GM19043 (cell line): ENCODE data around the gene CTDSP2.

ENCODE experiments used
- ATAC-seq: cut with Tn5 transposase; IDR thresholded peaks from one replicate; pipeline ENCODE4 v1.9.1; 2021; ENCODE audit warnings: low read depth; ENCODE audit not compliant: unreplicated experiment

The CTDSP2 gene

DNA sequence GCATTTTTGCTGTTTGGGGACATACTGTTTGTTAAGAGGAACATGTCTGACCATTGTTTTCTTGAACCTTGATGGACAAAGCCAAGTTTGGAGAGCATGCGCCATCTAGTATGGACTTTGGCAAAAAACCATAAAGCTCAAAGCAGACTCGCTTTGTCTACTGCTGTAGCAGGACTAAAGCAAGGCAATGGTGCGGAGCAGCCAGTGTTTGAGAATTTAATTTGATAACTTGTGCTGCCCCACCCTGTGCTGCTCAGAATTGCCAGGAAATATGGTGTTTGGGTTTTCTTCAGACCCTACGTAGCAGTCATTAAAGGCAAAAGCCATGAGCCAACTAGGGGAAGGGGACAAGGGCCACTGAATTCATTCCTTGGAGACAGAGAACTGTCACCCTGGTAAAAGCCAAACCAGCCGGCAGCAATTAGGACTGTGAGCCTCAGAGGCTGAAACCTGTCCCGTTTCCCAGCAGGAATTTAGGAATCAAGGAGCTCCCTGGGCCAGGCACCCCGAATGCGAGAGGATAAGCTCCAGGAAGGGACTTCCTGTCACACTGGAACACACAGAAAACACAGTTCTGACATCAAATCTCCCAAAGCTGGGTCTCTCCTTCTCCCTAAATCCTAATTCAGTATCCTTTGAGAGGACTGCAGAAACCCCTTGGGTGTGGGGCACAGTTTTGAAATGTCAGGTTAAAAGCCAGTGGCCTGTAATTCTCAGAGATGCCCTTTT lies 29.1 kb downstream of the CTDSP2 start:
- no peak for ATAC-seq

DNA sequence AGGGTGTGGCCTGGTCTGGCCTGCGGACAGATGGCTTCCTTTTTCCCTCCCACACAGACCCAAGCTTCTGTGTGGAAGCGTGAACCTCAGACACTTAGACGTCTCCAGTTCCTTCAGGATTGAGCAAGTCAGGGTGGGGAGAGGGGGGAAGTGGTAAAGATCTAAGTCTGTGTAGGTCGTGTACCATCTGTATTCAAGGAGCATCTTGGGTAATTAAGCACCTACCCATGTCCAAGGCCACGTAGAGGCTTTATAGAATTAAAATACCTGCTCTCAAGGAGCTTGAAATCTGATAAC lies 29.7 kb downstream of the CTDSP2 start:
- ATAC-seq = no peak

DNA sequence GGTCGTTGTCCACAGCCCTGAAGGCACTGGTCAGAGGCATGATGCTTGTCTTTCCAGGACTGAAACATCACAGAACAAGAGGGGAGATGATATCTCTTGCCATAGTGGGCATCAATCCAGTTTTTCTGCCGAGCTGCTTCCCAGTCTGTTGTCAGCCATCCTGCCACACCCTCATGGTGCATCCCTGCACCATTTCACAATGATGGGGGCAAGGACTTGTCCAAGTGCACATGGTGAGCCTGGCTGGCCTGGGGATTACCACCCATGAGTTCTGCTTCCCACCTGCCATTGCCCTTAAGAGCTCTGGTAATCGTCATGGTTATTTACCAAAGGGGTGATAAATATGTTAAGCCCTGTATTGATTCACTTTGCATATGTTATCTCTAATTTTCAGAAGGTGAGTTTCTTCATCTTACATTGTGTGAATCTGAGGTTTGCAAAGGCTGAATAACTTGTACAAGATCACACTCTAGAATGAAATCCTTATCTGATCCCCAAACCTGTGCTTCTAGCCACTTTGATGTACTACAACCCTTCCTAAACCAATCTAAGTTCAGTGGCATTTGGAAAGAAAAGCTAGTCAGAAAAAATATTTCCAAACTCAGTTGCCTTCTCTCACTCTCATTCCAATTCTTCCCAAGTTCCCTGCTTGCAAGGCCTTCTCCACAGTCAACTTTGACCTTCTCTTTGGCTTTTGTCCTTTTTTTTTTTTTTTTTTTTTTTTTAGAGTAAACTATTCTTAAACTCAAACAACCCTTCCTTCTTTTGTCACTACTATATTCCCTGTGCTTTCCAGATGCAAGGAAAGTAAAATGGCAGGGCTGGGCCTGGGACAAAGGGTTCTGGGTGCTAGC lies 30.3 kb downstream of the CTDSP2 start:
- ATAC-seq = no peak

DNA sequence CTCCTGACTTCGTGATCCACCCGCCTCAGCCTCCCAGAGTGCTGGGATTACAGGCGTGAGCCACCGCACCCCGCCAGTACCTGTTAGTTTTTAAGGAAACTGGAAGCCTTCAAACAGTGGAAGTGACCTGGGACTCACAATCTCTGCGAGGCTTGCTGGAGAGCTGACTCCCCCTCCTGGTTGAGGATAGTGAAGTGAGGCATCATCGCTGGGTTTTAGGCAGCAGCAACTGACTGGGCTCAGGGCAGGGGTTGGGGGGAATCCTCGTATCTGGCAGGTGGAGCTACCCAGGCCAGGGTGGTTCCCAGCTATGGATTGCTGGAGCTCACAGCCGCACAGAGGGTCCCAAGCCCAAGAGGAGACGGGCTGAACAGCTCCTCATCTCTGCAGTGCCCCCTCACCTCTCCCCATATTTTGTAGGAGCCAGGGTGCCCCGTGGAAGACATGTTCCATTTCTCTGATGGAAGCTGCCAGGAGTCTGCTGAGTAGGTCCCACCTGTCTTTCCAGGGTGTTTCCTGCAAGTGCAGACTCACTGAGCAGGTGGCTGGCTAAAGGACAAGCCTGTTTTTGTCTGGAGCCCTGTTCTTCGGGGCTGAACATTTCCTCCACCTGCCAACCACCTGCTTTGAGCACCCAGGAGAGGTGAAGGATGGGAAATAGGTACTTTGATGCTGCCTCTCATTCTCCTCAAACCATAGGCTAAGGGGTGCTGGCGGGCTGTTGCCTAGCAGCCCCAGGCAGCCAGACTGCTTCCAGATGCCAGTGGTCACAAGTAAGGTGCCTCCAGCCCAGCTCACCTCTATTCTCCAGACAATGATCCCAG lies 31.1 kb downstream of the CTDSP2 start:
- ATAC-seq = no peak

DNA sequence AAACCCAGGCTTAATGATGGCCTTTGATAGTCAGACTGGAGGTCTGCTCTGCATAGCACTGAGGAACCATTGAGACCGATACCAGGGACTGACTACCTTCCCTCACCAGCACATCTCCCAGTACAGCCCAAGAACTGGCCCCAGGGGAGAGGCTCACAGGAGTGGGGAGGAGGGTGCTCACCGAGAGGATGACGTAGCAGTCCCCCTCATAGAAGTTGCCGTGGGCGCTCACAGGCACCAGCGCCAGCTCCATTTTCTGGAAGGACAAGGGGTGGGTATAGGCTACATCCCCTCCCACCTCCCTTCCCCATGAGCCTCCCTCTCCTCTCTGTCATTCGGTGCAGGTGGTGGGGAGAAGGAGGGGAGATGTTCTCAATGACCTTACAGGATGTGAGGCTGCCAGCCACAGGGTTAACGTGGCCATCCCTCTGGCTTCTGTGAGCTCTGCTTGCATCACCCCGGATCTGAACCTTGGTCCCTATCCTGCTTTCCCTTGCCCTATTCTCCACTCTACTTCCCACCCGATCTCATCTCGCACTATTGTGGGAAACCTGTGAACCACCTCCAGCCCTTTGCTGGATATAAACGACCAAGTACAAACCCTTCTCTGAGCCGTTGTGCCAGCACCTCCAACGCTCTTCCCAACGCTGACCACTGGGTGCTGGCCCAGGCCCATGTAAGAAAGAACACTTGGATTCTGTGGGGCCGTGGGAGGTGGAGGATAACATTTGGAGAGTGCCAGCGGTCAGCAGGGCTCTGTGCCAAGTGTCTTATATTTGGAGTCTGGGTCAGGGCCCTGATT lies 32.4 kb downstream of the CTDSP2 start:
- ATAC-seq = no peak

DNA sequence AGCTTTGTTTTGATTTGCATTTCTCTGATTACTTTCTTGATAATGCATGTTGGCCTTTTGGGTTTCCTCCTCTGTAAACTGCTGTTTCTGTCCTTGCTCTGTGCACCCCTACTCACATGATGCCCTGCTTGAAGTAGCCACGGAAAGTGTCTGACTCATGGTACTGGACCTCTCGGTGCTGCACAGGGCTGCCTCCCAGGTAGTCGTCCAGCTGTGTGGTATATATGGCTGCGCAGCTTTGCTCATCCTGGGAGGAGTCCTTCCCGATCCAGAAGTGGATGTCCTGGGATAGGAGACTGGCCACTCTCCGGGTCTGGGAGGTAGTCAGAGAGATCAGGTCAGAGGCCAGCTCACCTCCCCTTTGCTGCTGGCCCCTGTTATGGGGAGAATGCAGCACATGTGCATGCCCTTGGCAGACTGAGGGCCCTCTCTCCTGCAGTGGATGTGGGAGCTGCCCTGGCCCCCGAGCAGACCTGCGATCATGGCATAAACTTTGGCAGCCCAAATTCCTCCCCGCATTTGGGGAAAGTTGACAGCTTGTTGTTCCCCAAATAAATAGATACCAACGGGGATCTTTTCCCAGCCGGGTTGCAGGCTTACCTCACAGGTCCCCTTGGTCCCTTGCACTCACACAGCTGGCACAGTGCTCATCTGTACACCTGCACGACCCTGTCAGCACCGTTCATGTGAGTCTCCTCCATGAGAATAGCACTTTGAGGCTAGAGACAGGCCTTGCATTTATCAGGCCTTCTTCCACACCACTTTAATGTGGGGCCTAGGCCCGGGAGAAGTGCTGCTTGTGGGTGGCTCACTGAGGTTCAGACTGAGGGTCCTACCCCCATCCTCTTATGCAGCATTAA lies 33.2 kb downstream of the CTDSP2 start:
- no peak for ATAC-seq

DNA sequence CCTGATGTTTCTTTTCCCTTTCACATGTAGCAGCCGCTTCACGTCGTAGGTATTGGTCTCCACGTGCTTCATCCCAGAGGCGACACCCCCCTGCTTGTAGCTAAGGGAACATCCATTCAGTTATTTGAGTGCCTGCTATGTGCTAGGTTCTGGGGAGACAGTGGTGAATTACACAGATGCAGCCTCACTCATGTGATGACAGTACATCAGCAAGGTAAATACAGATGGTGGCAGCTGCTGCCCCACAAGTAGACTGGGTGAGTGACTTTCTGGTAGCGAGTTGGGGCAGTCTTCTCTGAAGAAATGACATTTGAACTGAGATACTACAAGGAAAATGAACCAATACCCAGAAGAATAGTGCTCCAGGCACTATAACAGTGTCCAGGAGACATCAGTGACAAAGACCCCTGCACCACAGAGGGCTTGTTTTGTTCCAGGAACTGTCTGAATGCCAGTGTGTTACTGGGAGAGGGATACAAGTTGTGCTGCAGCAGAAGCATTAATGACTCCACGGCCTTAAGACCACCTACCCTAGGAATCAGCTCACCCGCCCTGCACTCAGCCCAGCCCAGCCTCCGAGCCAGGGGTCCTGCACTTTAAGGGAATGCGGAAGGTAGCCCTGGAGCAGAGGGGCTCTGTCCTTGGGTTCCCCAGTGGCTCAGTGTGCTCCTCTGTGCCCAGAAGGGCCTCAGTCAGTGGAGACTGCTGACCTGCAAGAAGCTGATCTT lies 35.3 kb downstream of the CTDSP2 start:
- no peak for ATAC-seq

DNA sequence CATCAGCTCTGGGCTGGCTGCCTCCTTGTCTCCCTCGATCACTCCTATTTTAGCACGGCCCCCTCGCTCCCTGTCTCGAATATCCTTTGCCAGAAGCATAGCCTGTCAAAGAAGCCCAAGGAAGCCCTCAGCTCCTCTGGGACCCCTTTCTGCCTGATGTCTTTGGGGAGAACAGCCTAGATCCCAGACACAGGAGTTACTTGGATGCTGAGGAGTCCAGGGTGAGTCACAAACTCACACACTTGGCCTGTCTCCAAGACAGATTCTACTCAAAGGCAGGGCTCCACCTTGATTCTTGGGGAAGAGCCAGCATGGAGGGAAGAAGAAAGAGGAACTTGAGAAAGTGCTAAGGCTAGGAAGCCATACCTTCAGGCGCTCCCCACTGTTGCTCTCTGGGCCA lies 36.1 kb downstream of the CTDSP2 start:
- ATAC-seq = no peak

DNA sequence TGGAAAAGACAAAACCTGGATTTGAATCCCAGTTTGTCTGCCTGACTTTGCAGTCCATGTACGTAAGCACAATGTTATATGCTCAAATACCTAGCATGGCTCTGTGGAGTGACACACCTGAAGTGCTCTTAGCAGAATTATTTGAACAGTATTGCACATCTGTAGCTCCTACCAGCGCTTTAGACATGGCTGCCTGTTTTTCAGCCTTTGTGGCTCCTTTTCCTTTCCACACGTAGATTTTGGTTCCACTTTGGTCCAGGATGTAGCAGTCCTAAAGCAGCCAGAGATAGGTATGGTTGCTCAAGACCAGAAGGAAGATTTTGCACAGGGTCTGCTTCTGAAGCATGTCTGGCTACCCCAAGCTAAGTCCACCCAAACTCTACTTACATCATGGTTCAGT lies 37.1 kb downstream of the CTDSP2 start:
- ATAC-seq = no peak

DNA sequence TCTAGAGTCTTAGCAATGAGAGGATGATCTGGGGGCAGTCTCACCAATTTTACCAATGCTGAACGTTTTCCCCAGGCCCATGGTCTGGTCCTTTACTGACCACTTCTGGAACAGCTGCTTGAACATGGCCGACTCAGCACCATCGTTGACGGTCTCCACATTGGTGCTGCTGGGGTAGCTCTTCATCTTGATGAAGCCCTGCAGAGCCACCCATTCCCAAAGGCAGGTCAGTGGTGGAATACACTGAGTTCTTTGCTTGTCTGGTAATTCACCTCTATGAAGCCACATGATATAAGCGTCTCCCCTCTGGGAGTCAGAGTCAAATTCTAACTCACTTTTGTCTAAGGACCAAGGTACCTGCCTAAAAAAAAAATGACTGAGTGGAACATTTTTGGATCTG lies 38.2 kb downstream of the CTDSP2 start:
- no peak for ATAC-seq

DNA sequence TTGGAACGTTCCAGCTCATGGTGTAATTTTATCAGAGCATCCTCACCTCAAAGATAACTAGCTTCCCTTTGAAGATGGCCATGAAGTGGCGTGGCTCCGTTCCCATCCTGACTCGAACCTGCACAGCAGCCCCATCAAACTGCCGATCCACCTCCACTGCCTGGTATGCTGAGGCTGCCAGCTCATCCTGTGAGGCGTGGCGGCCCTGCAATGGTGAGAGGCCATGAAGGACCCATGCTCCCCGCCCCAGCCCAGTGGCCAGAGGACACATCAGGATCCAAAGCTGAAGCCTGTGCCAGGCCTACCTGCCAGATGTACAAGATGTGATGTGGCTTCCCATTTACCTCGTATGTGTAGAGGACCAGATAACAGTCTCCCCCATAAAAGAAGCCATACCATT lies 39.2 kb downstream of the CTDSP2 start:
- no peak for ATAC-seq

DNA sequence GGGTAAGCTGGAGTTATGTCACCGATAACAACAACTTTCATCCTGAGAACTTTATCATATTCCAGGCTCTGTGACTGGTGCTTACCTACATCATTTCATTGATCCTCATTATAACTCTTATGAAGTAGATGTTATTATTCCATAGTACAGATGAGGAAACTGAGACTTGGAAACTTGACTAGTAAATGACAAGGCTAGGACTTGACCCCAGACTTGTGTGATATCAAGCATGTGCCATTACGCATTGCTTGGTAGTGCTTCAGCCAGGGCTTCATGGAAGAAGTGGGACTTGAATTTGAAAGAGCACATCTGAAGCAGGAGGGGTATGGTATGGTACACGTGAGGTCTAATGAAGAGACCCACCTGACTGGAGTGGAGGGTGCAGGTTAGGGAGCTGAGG lies 39.9 kb downstream of the CTDSP2 start:
- no peak for ATAC-seq

DNA sequence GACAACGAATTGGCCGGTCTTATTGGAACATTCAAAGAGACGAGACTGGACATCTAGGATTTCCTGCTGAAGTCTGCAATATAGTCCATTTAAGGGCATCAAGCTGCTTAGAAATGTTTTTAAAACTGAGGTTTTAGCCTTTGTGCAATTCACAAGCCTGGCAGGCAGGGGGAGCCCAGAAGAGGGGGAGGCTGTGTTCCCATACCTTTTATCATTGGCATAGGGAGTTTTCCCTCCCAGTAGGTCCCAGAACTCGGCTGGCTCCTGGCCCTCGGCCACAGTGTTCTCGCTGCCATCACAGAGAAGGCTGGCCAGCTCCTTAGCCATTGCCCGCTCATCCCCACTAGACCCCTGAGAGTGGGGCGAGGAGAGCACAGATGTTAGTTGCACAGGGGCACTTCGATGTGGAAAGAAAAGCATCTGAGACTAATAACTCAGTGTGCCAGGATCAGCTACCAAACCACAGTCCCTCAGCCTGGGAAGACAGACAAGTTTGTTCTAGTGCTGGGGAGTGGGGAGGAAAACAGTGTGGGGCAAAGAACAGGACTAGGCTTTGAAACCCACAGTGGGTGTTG lies 43.1 kb downstream of the CTDSP2 start:
- ATAC-seq = no peak

DNA sequence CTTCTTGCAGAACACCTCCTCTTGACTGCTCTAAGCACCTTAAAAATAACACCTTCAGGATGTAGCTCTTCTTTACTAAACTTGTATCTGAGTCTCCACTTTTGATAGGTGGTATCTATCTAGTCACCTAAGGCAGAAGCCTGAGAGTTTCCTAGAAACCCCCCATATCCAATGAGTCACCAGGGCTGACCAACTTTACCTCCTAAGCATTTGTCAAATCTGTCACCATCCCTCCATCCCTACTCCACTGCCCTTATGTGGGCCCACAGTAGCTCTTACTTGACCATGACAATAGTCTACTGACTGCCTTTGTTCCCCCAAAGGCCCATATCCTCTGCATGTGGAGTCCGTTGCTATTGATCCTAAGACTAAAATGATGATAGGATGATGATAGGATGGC lies 43.9 kb downstream of the CTDSP2 start:
- ATAC-seq = no peak

DNA sequence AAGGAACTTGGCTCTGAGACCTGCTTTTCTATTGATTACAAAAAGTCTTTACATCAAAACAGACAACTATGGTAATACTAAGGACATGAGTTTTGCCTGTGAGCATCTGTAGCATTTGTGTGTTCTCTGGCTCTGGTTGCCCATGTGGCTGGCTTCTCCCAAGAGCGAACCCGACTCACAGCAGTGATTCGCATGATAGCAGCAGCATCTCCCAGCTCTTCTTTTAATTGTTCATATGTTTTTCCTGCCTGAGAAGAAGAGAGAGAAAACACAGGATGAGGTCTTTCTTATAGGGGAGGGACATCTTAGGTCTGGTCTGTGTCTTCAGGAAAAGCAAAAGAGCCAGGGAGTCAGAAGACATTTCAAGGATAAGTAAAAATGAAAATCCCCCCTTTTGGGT lies 45.6 kb downstream of the CTDSP2 start:
- ATAC-seq = no peak

DNA sequence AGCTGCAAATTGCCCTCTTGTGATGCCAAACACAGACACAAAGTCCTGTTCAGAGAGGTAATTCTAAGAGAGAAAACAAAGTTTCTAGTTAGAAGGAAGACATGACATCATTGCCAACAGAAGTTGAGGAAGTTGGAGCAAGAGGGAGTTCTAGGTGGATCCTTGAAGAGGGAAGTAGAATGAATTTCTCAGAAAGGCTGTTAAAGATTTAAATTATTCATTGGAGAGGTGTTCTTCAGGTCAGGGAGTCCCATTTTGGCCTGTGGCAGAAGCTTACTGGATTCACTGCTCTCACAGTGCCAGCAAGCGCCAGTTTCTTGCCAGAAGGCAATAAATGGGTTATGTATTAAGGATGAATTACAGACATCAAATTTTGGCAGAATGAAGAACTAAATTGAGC lies 48.6 kb downstream of the CTDSP2 start:
- no peak for ATAC-seq

DNA sequence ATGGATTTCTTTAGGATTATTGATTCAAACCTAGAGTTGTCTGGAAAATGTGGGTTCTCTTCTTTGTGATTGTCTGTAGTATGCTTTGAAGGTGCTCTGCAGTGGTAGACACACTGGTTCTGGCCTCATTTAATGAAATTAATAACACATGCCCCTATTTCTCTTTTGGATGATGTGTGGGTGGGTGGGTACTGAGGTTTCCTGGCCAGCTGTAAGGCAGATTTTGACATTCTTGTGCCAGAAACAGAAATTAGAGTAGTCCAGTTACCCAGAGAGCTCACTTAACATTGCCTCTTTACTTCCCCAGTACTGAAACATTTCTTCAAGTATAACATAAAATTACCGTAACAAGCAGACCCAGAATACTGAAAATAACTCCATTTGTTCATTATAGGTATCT lies 49.5 kb downstream of the CTDSP2 start:
- no peak for ATAC-seq

DNA sequence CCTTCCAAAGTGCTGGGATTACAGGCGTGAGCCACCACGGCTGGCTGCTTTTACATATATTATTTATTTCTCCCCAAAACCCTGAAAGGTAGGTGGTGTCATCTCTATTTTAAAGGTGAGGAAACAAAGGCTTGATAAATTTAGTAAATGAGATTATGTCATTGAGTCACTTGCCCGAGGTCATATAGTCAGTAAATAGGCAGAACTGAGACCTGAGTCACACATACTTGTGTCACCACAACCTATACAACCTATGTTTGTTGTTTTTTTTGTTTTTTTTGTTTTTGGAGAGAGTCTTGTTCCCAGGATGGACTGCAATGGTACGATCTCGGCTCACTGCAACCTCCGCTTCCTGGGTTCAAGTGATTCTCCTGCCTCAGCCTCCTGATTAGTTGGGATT lies 51.2 kb downstream of the CTDSP2 start:
- ATAC-seq = no peak

DNA sequence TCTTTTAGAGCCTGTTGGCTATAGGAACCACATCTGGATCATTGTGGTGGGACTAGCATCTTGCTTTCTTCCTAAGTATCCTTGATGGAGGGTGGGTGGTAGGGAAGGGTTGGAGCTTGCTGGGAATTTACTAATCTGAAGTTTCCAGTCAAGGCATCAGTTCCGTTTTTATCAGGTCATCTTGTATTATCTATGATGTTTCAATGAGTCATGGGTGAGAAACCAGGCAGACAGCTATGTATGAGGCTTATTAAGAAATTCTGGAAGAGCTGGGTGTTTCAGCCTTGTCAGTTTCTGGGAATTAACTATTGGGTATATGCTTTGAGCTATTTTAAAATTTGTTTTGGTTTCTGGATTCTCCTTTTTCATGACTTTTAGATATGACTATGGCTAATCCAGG lies 52.6 kb downstream of the CTDSP2 start:
- ATAC-seq = no peak
